A673 (cell line): ENCODE data around the gene RER1. TPM values are rescaled to one million over a fixed set of nuclear protein-coding genes. Genes with fewer than 3 reads are reported as not detected.

ENCODE experiments used
- BruUV-seq: library from RNA; stranded (reverse); fragments of 400-500 nt; replicated peaks from 2 replicates; lab custom pipeline; 2021; lab: Mats Ljungman, UMichigan
- CTCF ChIA-PET: fragments of 300-600 bp; sonication (Branson Sonifier 250); formaldehyde crosslinking; loops from one replicate; lab custom pipeline; 2022; ENCODE audit warnings: antibody characterized with exemption; lab: Charles Lee
- POLR2A ChIA-PET: fragments of 300-600 bp; sonication (Branson Sonifier 250); formaldehyde crosslinking; loops from one replicate; lab custom pipeline; 2022; ENCODE audit warnings: antibody characterized with exemption; ENCODE audit not compliant: low non-redundant PET; lab: Charles Lee
- DNase-seq: peaks from one replicate; pipeline ENCODE4 v3.0.0-alpha.2; 2015; ENCODE audit warnings: low spot score
- H3K27ac ChIP-seq: fragments of 200-600 bp; sonication (generic); 2 replicates; pipeline ENCODE4 v1.5.1; 2016; ENCODE audit warnings: mixed run types, low read depth, mild to moderate bottlenecking, mixed read lengths, antibody characterized with exemption, low read length; ENCODE audit not compliant: poor library complexity, severe bottlenecking
- H3K27me3 ChIP-seq: fragments of 200-600 bp; sonication (generic); replicated peaks from 2 replicates; pipeline ENCODE4 v1.6.1; 2017; ENCODE audit warnings: mixed run types, low read depth, mild to moderate bottlenecking, mixed read lengths, antibody characterized with exemption, low read length; ENCODE audit not compliant: insufficient read depth, poor library complexity
- H3K36me3 ChIP-seq: fragments of 200-600 bp; sonication (generic); 2 replicates; pipeline ENCODE4 v1.6.1; 2016; ENCODE audit warnings: mixed run types, mild to moderate bottlenecking, mixed read lengths, antibody characterized with exemption, low read length; ENCODE audit not compliant: insufficient read depth, poor library complexity, severe bottlenecking
- H3K4me1 ChIP-seq: fragments of 200-600 bp; sonication (generic); 2 replicates; pipeline ENCODE4 v1.6.1; 2017; ENCODE audit warnings: mixed run types, mild to moderate bottlenecking, mixed read lengths, antibody characterized with exemption, low read length; ENCODE audit not compliant: insufficient read depth, poor library complexity, severe bottlenecking
- H3K4me3 ChIP-seq: fragments of 200-600 bp; sonication (generic); 2 replicates; pipeline ENCODE4 v1.5.1; 2016; ENCODE audit warnings: low read depth, mixed run types, mild to moderate bottlenecking, mixed read lengths, low read length; ENCODE audit not compliant: poor library complexity, severe bottlenecking
- H3K9me3 ChIP-seq: fragments of 200-600 bp; sonication (generic); 2 replicates; pipeline ENCODE4 v1.6.1; 2016; ENCODE audit warnings: mixed run types, low read depth, mild to moderate bottlenecking, mixed read lengths, antibody characterized with exemption, low read length; ENCODE audit not compliant: poor library complexity, severe bottlenecking
- CTCF ChIP-seq: fragments of 300-800, 200-600 bp; sonication (generic); conservative IDR thresholded peaks from 2 replicates; pipeline ENCODE4 v1.5.1; 2017; ENCODE audit warnings: low read depth, mild to moderate bottlenecking, antibody characterized with exemption, low read length, moderate library complexity, mixed read lengths
- EZH2 ChIP-seq: fragments of 200-600 bp; sonication (generic); IDR thresholded peaks from 2 replicates; pipeline ENCODE4 v1.6.1; 2017; ENCODE audit warnings: borderline replicate concordance, low read depth, mild to moderate bottlenecking, mixed read lengths, antibody characterized with exemption, low read length; ENCODE audit not compliant: poor library complexity, severe bottlenecking
- intact Hi-C: fragments of 100-400 bp; cut with micrococcal nuclease; formaldehyde crosslinking; loops from one replicate; pipeline ENCODE4 v1.10.0; 2022; ENCODE audit not compliant: unreplicated experiment
- total RNA-seq: library from RNA; stranded (reverse); gene quantifications from 2 replicates; pipeline ENCODE4 v1.2.3, GENCODE V29; 2021

Gene RER1
- total RNA-seq, 1 experiment from 2014 or later, result 154 TPM

GRCh38 chr1:2343023-2343935, 48.4 kb upstream of the RER1 start:
- intact Hi-C loops, result no loop called here
- no peak for DNase-seq
- Histone ChIP-seq H3K9me3 (no peaks in the 10 kb centered on the region), H3K36me3 (no peaks in the 10 kb centered on the region), H3K27ac (no peak overlapping the region), H3K27me3 (no peaks in the 10 kb centered on the region), H3K4me1 (no peaks in the 10 kb centered on the region), H3K4me3 (no peak overlapping the region)
- ChIA-PET CTCF (no interaction called here), POLR2A (no interaction called here)
- BruUV-seq, result no TSS peak
- no peak for TF ChIP-seq CTCF
- no peak for TF ChIP-seq EZH2

GRCh38 chr1:2344121-2344681, 47.4 kb upstream of the RER1 start:
- Histone ChIP-seq H3K4me1 (no peaks in the 10 kb centered on the region), H3K27me3 (no peaks in the 10 kb centered on the region), H3K36me3 (no peaks in the 10 kb centered on the region), H3K4me3 (no peak overlapping the region), H3K9me3 (no peaks in the 10 kb centered on the region), H3K27ac (no peak overlapping the region)
- no peak for DNase-seq
- no TSS peak for BruUV-seq
- ChIA-PET CTCF (no interaction called here), POLR2A (no interaction called here)
- intact Hi-C loops, result no loop called here
- no peak for TF ChIP-seq EZH2
- TF ChIP-seq CTCF, result no peak

DNA sequence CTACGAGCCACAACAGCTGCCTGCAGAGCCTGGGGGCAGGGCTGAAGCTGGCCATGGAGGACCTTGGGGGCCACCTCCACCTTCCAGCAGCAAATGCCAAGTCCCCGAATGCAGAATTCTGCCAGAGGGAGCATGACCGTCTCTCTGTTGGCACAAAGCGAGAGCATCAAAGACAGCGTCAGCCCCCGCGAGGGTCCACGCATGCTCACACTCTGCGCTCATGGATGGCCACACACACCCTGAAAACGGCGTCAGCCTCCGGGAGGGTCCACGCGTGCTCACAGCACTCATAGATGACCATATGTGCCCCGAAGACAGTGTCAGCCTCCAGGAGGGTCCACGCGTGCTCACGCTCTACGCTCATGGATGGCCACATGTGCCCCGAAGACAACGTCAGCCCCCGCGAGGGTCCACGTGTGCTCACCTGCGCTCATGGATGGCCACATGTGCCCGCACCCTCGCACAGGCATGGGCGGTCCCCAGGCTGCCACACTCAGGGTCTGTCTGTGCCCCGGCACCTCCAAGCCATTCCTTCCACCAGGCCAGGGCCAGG, 46.8 kb upstream of the RER1 start:
- Histone ChIP-seq H3K4me3 (no peak overlapping the region), H3K27me3 (no peaks in the 10 kb centered on the region), H3K36me3 (no peaks in the 10 kb centered on the region), H3K9me3 (no peaks in the 10 kb centered on the region), H3K4me1 (no peaks in the 10 kb centered on the region), H3K27ac (no peak overlapping the region)
- ChIA-PET POLR2A (no interaction called here), CTCF (no interaction called here)
- no TSS peak for BruUV-seq
- TF ChIP-seq EZH2 (no peak), CTCF (no peak)
- intact Hi-C loops, result no loop called here
- no peak for DNase-seq
